ENCODE data around the gene ZNF346.

Gene ZNF346

GRCh38 chr5:177096162-177097015 lies 73.9 kb downstream of the ZNF346 start:
- Histone ChIP-seq H3K27me3 (ENCODE audit: insufficient read depth, low read length) (no peaks in the 10 kb centered on the region), H3K27ac (ENCODE audit: low read depth, low read length) (no peak overlapping the region), H3K4me3 (ENCODE audit: low read length) (no peak overlapping the region), H3K36me3 (ENCODE audit: insufficient read depth, low read length) (peaks cover 46% of the 10 kb centered on the region), H3K4me1 (ENCODE audit: insufficient read depth, low read length) (0 out of 2 replicates have a peak, but pooled peaks cover 9% of the 10 kb centered on the region), H3K9ac (ENCODE audit: low read depth, low read length) (no peak overlapping the region), H3K9me3 (ENCODE audit: insufficient read depth, low read depth, low read length) (no peaks in the 10 kb centered on the region)
- WGBS, result 95% methylated on average over 29 of the region's 29 CpGs

GRCh38 chr5:177097016-177097985 lies 74.8 kb downstream of the ZNF346 start:
- WGBS, result 94% methylated on average over 30 of the region's 30 CpGs
- 0 out of 2 replicates have a peak, but pooled peaks cover 9% of the 10 kb centered on the region for H3K4me1 ChIP-seq (ENCODE audit: insufficient read depth, low read length)
- no peak overlapping the region for H3K27ac ChIP-seq (ENCODE audit: low read depth, low read length)
- H3K9ac ChIP-seq (ENCODE audit: low read depth, low read length), result no peak overlapping the region
- no peaks in the 10 kb centered on the region for H3K9me3 ChIP-seq (ENCODE audit: insufficient read depth, low read depth, low read length)
- H3K27me3 ChIP-seq (ENCODE audit: insufficient read depth, low read length), result no peaks in the 10 kb centered on the region
- H3K36me3 ChIP-seq (ENCODE audit: insufficient read depth, low read length), result peaks cover 37% of the 10 kb centered on the region; the same call in 1 of the 2 replicates
- H3K4me3 ChIP-seq (ENCODE audit: low read length), result no peak overlapping the region

- Histone ChIP-seq H3K4me1 (ENCODE audit: insufficient read depth, low read length) (0 out of 2 replicates have a peak, but pooled peaks cover 9% of the 10 kb centered on the region), H3K4me3 (ENCODE audit: low read length) (no peak overlapping the region), H3K27me3 (ENCODE audit: insufficient read depth, low read length) (no peaks in the 10 kb centered on the region), H3K9me3 (ENCODE audit: insufficient read depth, low read depth, low read length) (no peaks in the 10 kb centered on the region), H3K36me3 (ENCODE audit: insufficient read depth, low read length) (peaks cover 29% of the 10 kb centered on the region; the same call in 1 of the 2 replicates), H3K9ac (ENCODE audit: low read depth, low read length) (no peak overlapping the region), H3K27ac (ENCODE audit: low read depth, low read length) (no peak overlapping the region)
- WGBS, result 89% methylated on average over 6 of the region's 6 CpGs
Measured at GRCh38 chr5:177098120-177098469, 75.6 kb downstream of the ZNF346 start.

DNA sequence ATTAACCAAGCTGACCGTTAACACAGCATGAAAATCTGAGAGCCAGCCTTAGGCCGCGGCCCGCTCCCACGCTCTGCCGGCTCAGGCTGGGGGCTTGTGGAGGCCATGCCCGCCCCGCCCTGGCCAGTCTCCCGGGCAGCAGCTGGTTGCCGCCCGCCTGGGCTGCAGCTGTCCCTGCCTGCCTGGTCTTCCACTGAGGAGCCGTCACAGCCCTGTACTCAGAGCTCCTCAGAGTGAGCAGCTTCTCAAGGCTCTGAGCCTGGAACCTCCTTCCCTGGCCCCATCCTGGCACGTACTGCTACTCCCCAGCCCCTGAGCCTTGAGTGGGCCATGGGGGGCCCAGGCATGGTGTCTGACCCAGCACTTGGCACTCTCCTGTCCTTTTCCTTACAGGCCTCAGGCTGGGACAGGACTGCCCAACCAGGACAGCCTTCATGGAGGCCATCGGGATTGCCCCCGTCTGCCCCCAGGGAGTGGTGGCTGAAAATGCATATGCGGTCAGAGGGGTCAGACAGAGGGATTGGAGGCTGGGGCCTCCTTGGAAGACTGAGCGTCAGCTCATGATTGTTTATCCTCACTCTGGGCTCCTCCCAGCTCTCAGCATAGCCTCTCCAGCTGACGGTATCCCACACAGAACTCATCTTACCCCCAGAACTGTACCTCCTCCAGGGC lies 76.1 kb downstream of the ZNF346 start:
- Histone ChIP-seq H3K27ac (ENCODE audit: low read depth, low read length) (no peak overlapping the region), H3K9me3 (ENCODE audit: insufficient read depth, low read depth, low read length) (no peaks in the 10 kb centered on the region), H3K36me3 (ENCODE audit: insufficient read depth, low read length) (peaks cover 24% of the 10 kb centered on the region; the same call in 1 of the 2 replicates), H3K27me3 (ENCODE audit: insufficient read depth, low read length) (no peaks in the 10 kb centered on the region), H3K4me3 (ENCODE audit: low read length) (no peak overlapping the region), H3K9ac (ENCODE audit: low read depth, low read length) (no peak overlapping the region), H3K4me1 (ENCODE audit: insufficient read depth, low read length) (0 out of 2 replicates have a peak, but pooled peaks cover 9% of the 10 kb centered on the region)
- 79% methylated on average over 18 of the region's 18 CpGs for WGBS

GRCh38 chr5:177099422-177100093 lies 77.1 kb downstream of the ZNF346 start:
- WGBS, result 52% methylated on average over 13 of the region's 13 CpGs
- peaks cover 17% of the 10 kb centered on the region; the same call in 1 of the 2 replicates for H3K36me3 ChIP-seq (ENCODE audit: insufficient read depth, low read length)

GRCh38 chr5:177100714-177101121 lies 78.2 kb downstream of the ZNF346 start:
- Histone ChIP-seq H3K9ac (ENCODE audit: low read depth, low read length) (no peak overlapping the region), H3K27ac (ENCODE audit: low read depth, low read length) (no peak overlapping the region)
- WGBS, result 85% methylated on average over 6 of the region's 6 CpGs

More at GRCh38 chr5:177099422-177100093, 77.1 kb downstream of the ZNF346 start:
- Histone ChIP-seq H3K27me3 (ENCODE audit: insufficient read depth, low read length) (no peaks in the 10 kb centered on the region), H3K9ac (ENCODE audit: low read depth, low read length) (no peak overlapping the region; the same call in 1 of the 2 replicates), H3K9me3 (ENCODE audit: insufficient read depth, low read depth, low read length) (no peaks in the 10 kb centered on the region), H3K4me3 (ENCODE audit: low read length) (no peak overlapping the region), H3K27ac (ENCODE audit: low read depth, low read length) (no peak overlapping the region), H3K4me1 (ENCODE audit: insufficient read depth, low read length) (0 out of 2 replicates have a peak, but pooled peaks cover 9% of the 10 kb centered on the region)

DNA sequence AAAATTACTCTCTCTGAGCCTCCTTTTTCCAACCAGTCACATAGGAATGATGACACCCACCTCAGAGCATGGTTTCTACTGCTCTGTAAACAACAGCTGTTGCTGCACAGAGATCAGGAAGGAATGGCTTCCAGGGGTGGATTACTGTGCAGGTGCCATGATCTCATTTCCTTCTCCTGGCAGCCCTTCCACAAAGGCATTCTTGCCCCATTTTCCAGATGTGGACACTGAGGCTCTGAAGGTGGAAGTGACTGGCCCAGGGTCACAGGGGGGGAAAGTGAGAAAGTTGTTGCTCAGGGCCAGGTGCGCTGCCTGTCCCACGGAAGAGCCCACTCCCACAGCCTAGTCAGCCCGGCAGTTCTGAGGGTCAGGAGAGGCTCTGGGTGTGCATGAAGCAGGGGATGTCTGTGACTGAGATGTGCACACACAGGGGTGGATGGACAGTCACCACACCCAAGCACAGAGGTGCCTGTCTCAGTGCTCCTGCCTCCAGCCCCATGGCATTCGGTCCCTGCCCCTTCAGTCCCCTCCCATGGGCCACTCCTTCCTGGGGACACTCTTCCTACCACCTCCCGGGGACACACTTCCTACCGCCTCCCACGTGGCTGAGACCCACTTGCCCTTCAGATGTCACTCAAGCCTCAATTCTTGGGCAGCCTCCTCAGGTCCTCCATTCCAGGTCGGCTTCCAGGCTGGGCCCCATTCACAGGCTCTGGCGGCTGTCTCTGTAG lies 81.2 kb downstream of the ZNF346 start:
- no peak overlapping the region for H3K4me3 ChIP-seq (ENCODE audit: low read length)
- no peak overlapping the region for H3K9ac ChIP-seq (ENCODE audit: low read depth, low read length)
- WGBS, result 82% methylated on average over 9 of the region's 9 CpGs
- H3K27ac ChIP-seq (ENCODE audit: low read depth, low read length), result no peak overlapping the region
- no peaks in the 10 kb centered on the region for H3K36me3 ChIP-seq (ENCODE audit: insufficient read depth, low read length)
- no peaks in the 10 kb centered on the region for H3K27me3 ChIP-seq (ENCODE audit: insufficient read depth, low read length)
- H3K4me1 ChIP-seq (ENCODE audit: insufficient read depth, low read length), result 0 out of 2 replicates have a peak, but pooled peaks cover 6% of the 10 kb centered on the region
- H3K9me3 ChIP-seq (ENCODE audit: insufficient read depth, low read depth, low read length), result no peaks in the 10 kb centered on the region

More at GRCh38 chr5:177100714-177101121, 78.2 kb downstream of the ZNF346 start:
- Histone ChIP-seq H3K36me3 (ENCODE audit: insufficient read depth, low read length) (peaks cover 12% of the 10 kb centered on the region; the same call in 1 of the 2 replicates), H3K27me3 (ENCODE audit: insufficient read depth, low read length) (no peaks in the 10 kb centered on the region), H3K9me3 (ENCODE audit: insufficient read depth, low read depth, low read length) (no peaks in the 10 kb centered on the region), H3K4me3 (ENCODE audit: low read length) (no peak overlapping the region), H3K4me1 (ENCODE audit: insufficient read depth, low read length) (0 out of 2 replicates have a peak, but pooled peaks cover 9% of the 10 kb centered on the region)

DNA sequence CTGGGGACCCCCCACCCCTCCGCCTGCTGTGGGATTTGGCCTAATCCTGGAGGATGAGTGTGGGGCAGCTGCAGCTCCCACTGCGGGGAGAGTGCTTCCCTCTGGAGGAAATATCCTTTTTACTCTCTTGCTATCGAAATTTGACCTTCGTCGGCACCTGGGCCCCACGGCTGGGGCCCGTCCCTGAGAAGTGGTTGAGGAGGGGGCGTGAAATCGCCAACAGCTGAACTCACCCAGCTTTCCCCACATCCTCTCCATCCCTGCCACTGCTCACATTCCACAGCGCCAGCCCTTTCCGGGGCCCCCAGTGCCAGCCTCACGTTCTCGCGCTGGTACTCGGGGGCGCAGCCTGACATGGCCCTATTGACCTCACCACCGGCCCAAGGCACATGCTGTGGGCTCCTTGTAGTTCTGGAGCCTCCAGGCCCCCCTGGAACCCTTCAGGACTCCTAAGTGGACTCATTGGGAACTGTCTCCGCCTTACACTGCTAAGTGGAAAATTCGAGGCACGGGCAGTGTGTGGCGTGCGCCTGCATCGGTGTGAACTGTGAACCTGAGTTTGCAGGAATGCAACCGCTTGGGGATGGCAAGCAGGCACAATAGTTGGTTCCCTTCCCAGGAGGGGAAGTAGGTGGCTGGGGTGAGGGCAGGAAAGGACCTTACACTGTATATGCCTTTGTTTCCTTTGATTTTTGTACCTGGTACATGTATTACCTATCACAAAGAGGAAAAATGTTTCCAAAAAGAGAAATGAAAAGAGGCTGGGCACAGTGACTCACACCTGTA lies 83.4 kb downstream of the ZNF346 start:
- Histone ChIP-seq H3K9me3 (ENCODE audit: insufficient read depth, low read depth, low read length) (no peaks in the 10 kb centered on the region), H3K36me3 (ENCODE audit: insufficient read depth, low read length) (no peaks in the 10 kb centered on the region), H3K27ac (ENCODE audit: low read depth, low read length) (no peak overlapping the region), H3K9ac (ENCODE audit: low read depth, low read length) (no peak overlapping the region), H3K4me1 (ENCODE audit: insufficient read depth, low read length) (no peaks in the 10 kb centered on the region), H3K27me3 (ENCODE audit: insufficient read depth, low read length) (no peaks in the 10 kb centered on the region), H3K4me3 (ENCODE audit: low read length) (no peak overlapping the region)
- WGBS, result 91% methylated on average over 19 of the region's 24 CpGs

- Histone ChIP-seq H3K4me3 (ENCODE audit: low read length) (no peak overlapping the region), H3K27ac (ENCODE audit: low read depth, low read length) (no peak overlapping the region), H3K27me3 (ENCODE audit: insufficient read depth, low read length) (no peaks in the 10 kb centered on the region), H3K4me1 (ENCODE audit: insufficient read depth, low read length) (no peaks in the 10 kb centered on the region), H3K9me3 (ENCODE audit: insufficient read depth, low read depth, low read length) (no peaks in the 10 kb centered on the region), H3K36me3 (ENCODE audit: insufficient read depth, low read length) (no peaks in the 10 kb centered on the region), H3K9ac (ENCODE audit: low read depth, low read length) (no peak overlapping the region)
- 86% methylated on average over 4 of the region's 4 CpGs for WGBS
Measured at GRCh38 chr5:177107159-177107558, 84.7 kb downstream of the ZNF346 start.

All from HUES64 (cell line).